Measurements from ENCODE around the gene COMMD4.
"Not testable (repeated sequence)": the region's sequence is repeated elsewhere in the genome, so short reads cannot be mapped to it uniquely, and the experiment has no call there.

Gene COMMD4

DNA sequence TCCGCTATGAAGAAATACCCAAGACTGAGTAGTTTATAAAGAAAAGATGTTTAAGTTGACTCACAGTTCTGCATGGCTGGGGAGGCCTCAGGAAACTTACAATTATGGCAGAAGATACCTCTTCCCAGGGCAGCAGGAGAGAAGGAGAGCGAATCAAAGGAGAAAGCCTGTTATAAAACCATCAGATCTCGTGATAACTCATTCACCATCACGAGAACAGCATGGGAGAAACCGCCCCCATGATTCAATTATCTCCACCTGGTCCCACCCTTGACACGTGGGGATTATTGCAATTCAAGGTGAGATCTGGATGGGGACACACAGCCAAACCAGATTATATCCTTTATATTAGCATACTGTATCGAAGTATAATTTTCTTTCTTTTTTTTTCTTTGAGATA lies 3.8 kb upstream of the COMMD4 start:
- DNase-seq (ENCODE audit: low read depth): not testable (repeated sequence)

DNA sequence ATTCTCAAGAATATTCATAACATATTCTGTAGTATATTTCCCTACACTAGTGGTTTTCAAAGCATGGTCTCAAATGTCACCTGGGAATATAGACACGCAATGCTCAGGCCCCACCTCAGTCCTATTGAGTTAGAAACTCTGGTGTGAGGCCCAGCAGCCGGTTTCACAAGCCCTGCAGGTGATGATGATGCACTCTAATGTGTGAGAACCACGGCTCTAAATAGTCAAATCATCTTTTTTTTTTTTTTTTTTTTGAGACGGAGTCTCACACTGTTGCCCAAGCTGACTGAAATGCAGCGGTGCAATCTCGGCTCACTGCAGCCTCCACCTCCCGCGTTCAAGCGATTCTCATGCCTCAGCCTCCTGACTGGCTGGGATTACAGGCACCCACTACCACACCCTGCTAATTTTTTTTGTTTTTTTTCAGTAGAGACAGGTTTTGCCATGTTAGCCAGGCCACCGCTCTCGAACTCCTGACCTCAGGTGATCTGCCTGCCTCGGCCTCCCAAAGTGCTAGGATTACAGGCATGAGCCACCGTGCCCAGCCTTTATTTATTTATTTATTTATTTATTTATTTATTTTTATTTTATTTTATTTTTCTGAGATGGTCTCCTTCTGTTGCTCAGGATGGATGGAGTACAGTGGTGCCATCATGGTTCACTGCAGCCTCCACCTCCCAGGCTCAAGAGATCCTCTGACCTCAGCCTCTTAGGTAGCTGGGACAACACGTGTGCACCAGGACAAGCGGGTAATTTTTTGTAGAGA lies 2.0 kb upstream of the COMMD4 start:
- not testable (repeated sequence) for DNase-seq (ENCODE audit: low read depth)

DNA sequence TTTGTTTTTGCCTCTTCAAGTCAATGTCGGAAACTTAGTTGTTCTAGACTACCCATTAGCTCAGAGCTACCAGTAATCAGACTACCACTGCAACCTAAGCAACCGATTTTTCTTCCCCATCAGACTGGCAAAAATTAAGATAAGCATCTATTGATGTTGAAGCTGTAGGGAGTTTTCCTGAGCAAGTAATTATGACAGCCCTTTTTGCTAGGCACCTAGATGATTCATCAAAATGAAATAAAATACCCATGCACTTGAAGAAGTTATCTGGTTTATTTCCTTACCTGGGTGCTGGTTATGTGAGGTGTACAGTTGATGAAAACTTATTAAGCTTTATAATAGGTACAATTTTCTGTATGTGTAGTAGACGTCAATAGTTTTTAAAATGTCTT lies 554 bp upstream of the COMMD4 start:
- DNase-seq (ENCODE audit: low read depth): no peak

DNA sequence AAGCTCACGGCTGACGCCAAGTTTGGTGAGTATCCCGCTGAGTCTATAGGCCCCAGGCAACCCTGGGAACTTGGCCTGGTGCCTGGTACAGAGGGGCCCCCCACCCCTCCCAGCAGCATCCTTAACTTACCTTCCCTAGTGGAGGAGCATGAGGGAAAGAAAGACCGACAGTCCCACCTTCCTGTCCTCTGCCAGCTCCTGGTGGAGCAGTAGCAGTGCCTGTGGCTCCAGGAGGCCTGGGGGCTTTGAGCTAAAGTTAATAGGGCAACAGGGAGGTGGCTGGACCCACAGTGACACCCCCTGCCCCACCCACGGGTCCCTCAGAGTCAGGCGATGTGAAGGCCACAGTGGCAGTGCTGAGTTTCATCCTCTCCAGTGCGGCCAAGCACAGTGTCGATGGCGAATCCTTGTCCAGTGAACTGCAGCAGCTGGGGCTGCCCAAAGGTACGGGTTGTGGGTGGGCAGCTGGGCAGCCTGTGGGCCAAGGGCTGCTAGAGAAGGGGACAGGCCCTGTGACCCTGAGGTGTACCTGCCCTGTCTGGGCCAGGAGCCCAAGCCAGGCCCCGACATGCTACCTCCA lies 2.9 kb downstream of the COMMD4 start:
- DNase-seq (ENCODE audit: low read depth): no peak

DNA sequence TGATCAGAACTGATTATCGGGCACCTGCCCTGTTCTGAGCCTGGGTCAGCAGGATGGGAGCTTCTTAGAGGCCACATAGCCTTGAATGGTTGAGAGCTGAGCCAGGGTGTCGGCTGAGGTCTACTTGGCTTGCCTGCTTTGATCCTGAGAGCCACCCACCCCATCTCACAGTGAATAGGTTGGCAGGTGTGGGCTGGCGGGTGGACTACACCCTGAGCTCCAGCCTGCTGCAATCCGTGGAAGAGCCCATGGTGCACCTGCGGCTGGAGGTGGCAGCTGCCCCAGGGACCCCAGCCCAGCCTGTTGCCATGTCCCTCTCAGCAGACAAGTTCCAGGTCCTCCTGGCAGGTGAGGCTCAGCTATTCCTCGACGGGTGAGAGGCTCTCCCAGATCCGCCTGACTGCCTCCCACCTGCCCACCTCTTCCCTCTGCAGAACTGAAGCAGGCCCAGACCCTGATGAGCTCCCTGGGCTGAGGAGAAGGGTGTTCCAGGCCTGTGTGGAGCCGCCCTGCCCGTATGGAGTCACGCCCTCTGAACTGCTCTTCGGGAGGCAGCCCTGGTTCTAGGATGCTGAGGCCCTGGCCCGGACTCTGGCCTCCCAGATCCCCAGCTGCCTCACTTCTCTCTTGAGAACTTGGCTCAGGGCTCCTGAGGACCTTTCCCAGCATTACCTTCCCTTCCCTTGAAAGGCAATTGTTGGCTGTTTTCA lies 3.8 kb downstream of the COMMD4 start:
- no peak for DNase-seq (ENCODE audit: low read depth)

DNA sequence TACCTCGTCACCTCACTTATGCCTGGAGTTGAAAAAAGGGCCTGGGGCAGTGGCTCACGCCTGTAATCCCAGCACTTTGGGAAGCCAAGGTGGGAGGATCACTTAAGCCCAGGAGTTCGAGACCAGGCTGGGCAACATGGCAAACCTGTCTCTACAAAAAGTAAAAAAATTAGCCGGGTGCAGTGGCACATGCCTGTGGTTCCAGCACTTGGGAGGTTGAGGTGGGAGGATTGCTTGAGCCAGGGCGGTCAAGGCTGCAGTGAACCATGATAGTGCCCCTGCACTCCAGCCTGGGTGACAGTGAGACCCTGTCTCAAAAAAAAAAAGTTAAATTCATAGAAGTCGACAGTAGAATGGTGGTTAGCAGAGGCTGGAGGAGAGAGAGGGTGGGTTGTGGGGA lies 6.4 kb downstream of the COMMD4 start:
- DNase-seq (ENCODE audit: low read depth): no peak

DNA sequence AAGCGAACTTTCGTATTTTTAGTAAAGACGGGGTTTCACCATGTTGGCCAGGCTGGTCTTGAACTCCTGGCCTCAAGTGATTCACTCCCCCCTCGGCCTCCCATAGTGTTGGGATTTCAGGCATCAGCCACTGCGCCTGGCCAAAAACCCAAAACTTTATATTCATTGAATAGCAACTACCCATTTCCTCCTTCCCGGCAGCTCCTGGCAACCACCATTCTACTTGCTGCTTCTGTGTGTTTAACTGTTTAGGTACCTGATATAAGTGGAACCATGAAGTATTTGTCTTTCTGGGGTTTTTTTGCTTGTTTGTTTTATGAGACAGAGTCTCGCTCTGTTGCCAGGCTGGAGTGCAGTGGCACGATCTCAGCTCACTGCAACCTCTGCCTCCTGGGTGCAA lies 8.1 kb downstream of the COMMD4 start:
- not testable (repeated sequence) for DNase-seq (ENCODE audit: low read depth)

DNA sequence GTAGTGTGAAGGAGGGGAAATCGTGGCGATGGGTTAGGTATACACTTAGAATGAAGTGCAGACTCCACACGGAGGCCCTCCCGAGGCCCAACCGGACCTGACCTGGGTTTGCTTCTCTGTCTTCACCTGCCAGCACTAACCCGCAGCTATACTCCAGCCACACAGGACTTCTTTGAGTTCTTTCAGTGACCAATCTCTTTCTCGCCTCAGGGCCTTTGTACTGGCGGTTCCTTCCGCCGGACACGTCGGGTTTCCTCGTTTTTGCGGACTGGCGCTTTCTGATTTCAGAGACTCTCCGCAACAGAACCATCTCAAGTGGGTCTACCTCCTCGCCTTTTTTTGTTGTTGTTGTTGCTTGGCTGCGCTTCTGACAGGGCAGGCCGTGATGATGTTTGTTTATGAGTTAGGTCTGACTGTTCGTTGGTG lies 10.9 kb downstream of the COMMD4 start, which contains the start of gene NEIL1:
Gene NEIL1 (plus strand): TSS at position 244 of the 426 bp plus-strand sequence. CDS start 1,867 bp downstream, outside the sequence.
- no peak for DNase-seq (ENCODE audit: low read depth)

DNA sequence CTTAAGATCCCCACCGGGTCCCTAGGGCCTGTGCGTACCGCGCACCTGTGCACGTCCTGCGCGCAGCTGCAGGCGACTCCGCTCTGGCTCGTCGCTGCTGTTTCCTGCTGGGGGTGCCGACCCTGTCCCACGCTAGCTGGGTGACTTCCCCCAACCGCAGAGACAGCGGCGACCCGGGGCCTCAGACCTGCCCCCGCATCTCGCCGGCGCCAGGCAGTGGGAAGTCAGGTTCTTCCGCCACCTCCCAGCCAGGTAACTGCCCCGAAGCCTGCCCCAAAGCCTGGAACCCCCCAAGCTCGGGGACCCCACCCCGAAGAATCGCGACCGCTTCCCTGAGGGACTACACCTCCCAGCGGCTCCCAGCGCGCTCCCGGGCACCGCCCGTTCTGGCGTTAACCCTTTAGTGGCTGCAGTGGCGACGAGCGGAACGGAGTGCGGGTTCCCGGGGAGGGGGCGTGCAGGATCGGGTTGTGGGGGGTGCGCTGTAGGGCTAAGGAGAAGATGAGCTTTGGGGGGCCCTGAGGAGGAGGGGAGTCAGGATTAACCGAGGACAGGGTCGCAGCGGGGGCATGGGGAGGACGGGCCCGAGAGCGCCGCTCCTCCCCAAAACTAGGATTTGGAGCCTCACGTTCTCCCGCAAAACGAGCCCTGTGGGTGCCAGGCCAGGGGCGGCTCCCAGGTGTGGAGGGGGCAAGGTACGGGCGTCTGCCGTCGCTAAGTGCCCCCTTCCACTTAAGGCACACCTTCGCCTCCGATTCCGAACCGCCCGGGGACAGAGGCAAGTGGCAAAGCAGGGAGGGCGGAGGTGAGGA lies 11.6 kb downstream of the COMMD4 start:
- peak; percentile 34 for DNase-seq (ENCODE audit: low read depth)

DNA sequence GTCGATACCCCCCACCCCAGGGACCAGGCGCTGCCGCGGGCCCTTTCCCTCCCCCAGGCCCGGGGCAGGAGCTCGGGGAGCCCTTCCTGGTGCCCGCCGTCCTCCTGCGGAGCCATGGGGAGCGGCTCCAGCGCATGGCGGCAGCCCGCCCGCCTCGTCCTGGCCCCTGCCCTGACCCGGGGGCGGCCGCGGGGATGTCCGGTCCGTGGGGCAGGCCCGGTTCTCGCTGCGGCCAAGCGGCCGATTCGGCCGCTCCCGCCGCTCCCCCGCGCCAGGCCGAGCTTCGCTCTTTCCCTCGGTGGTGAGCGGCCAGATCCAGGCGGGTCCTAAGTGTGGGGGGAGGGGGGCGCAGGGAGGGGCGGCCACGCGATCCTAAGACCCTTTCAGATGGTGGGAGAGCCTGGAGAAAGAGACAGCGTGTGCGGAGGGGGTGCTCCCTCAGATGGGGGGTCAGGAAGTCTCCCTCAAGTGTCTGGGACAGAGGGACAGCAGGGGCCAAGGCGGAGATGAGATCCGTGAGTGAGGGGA lies 12.2 kb downstream of the COMMD4 start:
- DNase-seq (ENCODE audit: low read depth): no peak

DNA sequence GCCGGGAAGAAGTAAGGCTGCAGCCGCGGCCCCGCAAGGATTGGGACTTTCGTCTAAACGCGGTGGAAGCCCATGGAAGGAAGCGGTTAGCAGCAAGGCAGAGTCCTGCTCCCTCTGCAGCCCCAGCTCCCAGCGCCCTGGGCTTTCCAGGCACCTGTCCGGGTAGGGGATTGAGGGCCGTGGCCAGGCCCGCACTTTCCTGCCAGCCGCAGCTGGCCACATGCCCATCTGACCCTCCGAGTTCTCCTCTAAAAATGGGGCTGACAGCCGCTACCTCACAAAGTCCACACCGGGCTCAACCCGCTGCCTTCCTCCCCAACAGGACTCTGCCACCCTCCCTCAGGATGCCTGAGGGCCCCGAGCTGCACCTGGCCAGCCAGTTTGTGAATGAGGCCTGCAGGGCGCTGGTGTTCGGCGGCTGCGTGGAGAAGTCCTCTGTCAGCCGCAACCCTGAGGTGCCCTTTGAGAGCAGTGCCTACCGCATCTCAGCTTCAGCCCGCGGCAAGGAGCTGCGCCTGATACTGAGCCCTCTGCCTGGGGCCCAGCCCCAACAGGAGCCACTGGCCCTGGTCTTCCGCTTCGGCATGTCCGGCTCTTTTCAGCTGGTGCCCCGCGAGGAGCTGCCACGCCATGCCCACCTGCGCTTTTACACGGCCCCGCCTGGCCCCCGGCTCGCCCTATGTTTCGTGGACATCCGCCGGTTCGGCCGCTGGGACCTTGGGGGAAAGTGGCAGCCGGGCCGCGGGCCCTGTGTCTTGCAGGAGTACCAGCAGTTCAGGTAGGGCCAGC lies 12.9 kb downstream of the COMMD4 start:
- no peak for DNase-seq (ENCODE audit: low read depth)

DNA sequence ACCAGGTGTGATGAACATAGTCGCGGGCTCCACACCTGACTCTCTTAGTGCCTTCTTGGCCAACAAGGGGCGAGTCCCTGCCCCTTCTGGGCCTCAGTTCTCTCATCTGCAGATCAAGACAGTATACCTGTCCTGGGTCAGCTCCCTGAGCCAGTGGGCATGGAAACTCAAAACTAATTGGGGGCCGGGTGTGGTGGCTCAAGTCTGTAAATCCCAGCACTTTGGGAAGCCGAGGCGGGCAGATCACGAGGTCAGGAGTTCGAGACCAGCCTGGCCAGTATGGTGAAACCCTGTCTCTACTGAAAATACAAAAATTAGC lies 13.4 kb downstream of the COMMD4 start:
- DNase-seq (ENCODE audit: low read depth): not testable (repeated sequence)

DNA sequence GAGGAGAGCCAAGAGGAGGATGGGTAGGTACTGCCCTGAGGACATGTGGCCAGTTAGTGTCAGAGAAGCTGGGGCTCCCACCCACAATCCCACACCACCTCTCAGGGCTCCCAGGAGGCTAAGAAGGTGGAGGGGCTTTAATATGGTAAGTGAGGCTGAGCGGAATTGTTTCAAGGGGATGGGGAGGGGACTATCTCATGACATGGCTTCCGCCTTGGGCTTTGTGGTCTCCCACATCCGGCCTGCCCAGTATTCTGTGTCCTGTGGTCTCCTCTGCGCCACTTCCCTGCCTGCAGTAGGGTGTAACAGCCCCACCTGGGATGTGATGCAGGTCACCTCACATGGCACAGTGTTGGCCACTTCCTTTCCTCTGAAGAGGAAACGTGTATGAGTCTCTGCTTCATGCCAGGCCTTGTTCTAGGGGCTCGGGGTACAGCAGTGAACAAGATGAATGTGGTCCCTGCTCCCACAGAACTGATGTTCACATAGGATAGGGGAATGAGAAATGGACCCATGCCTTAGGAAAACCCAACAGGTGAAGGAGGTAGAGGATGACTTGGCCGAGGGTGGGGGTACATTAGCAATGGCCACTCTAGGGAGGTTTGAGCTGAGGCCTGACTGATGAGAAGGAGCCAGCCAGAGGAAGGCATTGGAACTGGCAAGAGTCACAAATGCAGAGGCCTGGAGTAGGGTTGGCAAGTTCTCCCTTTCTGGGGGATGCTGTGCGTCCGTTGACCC lies 14.2 kb downstream of the COMMD4 start:
- DNase-seq (ENCODE audit: low read depth): peak; percentile 46

DNA sequence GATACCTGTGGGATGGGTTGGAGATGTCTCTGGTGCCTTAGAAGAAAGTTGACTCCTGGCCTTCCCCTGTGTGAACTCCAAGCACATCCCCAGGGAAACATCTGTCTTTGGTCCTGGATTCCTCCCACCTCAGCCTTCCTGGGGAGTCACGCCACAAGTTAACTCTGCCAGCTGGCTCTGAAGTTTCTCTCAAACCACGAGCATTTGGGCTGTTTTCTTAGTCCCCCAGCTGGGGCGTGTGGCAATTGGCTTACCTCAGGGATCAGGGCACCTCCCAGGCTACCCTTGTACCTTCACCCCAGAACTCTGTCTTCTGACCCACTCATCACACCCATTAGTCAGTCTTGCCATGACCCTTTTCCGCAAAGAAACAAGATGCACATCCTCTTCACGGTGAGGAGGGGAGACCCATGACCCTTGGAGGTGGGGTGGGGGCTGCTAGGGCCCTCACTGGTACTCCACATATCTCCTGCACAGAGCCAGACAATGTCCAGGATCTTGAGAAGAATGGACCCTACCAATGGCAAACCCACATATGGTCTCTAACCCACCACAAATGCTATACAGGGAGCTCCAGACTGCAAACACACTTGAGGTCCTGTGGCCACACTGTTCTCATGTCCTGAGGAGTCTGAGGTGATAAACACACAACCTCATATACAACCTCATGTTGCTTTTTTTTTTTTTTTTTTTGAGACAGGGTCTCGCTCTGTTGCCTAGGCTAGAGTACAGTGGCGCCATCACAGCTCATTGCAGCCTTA lies 14.9 kb downstream of the COMMD4 start:
- DNase-seq (ENCODE audit: low read depth): no peak

DNA sequence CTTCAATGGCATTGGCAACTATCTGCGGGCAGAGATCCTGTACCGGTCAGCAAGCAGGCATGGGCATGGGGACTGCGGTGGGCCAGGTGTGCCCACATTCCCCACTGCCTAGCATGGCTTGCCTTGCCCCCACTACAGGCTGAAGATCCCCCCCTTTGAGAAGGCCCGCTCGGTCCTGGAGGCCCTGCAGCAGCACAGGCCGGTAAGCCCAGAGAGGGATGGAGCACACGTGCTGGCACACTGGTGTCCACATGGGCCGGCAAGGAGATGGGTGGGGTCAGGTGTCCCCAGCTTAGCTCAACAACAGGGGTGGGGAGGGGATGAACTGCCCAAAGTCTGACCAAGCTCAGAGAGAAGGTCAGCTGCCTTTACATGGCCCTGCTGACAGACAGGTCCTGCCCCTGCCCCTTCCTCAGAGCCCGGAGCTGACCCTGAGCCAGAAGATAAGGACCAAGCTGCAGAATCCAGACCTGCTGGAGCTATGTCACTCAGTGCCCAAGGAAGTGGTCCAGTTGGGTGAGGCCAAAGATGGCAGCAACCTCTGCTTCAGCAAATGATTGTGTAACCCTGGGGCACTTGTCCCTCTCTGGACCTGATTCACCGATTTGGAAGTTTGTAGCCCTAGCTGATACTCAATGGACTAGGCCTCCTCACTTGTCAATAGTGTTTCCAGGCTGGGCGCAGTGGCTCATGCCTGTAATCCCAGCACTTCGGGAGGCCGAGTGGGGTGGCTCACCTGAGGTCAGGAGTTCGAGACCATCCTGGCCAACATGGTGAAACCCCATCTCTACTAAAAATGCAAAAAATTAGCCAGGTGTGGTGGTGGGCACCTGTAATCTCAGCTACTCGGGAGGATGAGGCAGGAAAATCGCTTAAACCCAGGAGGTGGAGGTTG lies 16.6 kb downstream of the COMMD4 start:
- no peak for DNase-seq (ENCODE audit: low read depth)

DNA sequence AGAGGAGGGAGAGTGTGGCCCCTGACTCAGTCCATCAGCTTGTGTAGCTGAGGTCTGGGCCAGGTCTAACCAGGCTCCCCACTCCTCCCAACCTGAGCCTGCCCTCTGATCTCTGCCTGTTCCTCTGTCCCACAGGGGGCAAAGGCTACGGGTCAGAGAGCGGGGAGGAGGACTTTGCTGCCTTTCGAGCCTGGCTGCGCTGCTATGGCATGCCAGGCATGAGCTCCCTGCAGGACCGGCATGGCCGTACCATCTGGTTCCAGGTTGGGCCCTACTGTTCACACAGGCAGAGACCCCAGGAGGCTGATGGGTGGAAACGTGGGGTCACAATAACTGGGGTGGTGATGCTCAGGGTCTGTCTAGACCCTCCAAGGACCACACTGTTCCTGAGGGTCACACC lies 17.7 kb downstream of the COMMD4 start:
- no peak for DNase-seq (ENCODE audit: low read depth)

DNA sequence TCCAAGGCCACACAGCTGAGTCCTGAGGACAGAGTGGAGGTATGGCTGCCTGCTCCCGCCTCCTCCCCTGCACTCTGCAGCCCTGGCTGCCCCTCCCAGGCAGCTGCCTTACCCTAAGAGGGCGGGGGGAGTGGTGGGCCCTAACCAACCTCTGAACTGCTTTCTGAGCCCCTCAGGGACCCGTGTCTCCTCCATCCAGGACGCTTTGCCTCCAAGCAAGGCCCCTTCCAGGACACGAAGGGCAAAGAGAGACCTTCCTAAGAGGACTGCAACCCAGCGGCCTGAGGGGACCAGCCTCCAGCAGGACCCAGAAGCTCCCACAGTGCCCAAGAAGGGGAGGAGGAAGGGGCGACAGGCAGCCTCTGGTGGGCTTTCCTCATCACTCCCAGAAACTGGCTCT lies 18.6 kb downstream of the COMMD4 start:
- no peak for DNase-seq (ENCODE audit: low read depth)

DNA sequence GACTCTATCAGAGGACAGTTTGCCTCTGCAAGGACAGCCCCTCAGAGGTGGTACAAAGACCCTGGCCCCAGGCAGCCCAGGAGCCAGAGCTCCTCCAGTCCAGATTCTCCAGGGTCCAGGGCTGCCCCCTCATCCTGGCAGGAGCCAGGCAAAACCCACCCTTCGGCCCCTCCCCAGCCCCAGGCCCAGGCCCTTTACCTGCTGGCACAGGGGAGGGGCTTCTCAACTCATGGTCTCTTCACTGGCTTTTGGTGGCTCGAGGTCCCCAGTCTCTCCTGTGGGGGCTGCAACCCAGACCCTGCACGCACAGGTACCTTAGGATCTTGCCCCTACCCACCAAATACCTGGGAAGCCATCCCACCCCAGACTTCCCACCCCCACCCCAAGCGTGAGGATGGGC lies 19.5 kb downstream of the COMMD4 start:
- DNase-seq (ENCODE audit: low read depth): no peak

DNA sequence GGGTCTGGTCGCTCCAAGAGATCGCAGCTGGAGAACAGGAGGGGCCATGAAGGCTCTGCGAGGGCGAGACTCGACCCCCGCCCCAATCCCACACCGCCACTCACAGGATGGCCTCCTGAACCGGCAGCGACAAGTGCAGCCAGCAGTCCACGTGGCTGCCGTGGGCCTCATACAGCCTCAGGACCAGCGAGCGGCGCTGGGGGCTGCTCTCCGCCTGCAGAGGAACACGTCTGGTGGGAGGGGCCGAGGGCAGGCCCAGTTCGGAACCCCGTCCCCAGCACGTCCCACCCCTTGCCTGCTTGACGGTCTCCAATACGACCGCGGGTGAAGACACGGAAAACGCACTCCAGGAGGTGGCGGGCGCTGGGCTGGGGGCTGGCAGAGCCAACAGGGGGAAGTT lies 20.1 kb downstream of the COMMD4 start:
- DNase-seq (ENCODE audit: low read depth): no peak

Data from activated T-helper 9 cell treated with anti-CD3 and anti-CD28 coated beads, Interleukin-2, amount 50 U/mL, for 16 hours (primary cell).